BJ (cell line): ENCODE measurements around the gene IL3. TPM values are rescaled to one million over a fixed set of nuclear protein-coding genes. Genes with fewer than 3 reads are reported as not detected.

Source experiments
- CTCF ChIA-PET: fragments of 350-600 bp; formaldehyde crosslinking; extraction: SDS; loops from one replicate; lab custom pipeline; 2021; ENCODE audit warnings: antibody characterized with exemption, inconsistent platforms; lab: Yijun Ruan, JAX
- POLR2A ChIA-PET: fragments of 300-600 bp; sonication (Branson Sonifier 250); formaldehyde crosslinking; extraction: SDS; loops from one replicate; lab custom pipeline; 2021; ENCODE audit warnings: antibody characterized with exemption; lab: Charles Lee
- DNase-seq: peaks from one replicate; pipeline ENCODE4 v3.0.0-alpha.2; 2011; ENCODE audit warnings: low read depth
- H3K27me3 ChIP-seq: 2 replicates; pipeline ENCODE4 v1.6.0; 2011; ENCODE audit warnings: low read length; ENCODE audit not compliant: control insufficient read depth, insufficient read depth
- H3K36me3 ChIP-seq: 2 replicates; pipeline ENCODE4 v1.5.1; 2011; ENCODE audit warnings: low read length; ENCODE audit not compliant: control insufficient read depth, insufficient read depth
- H3K4me3 ChIP-seq: 2 replicates; pipeline ENCODE4 v1.5.1; 2011; ENCODE audit warnings: low read depth, mild to moderate bottlenecking, control low read depth, low read length
- polyA plus RNA-seq: library from polyadenylated mRNA; depleted of rRNA; stranded (reverse); fragments of >200 nt; gene quantifications from 2 replicates; pipeline ENCODE4 v1.2.3, GENCODE V29; 2011
- TF ChIP-seq, protein P1 (sequence below): IDR thresholded peaks from 2 replicates; pipeline ENCODE4 v1.5.1; 2011; ENCODE audit warnings: low read depth, mild to moderate bottlenecking, control low read depth, inconsistent platforms, low read length, moderate library complexity; ENCODE audit not compliant: insufficient read depth

The IL3 gene
- polyA plus RNA-seq, 1 experiment = not detected

DNA sequence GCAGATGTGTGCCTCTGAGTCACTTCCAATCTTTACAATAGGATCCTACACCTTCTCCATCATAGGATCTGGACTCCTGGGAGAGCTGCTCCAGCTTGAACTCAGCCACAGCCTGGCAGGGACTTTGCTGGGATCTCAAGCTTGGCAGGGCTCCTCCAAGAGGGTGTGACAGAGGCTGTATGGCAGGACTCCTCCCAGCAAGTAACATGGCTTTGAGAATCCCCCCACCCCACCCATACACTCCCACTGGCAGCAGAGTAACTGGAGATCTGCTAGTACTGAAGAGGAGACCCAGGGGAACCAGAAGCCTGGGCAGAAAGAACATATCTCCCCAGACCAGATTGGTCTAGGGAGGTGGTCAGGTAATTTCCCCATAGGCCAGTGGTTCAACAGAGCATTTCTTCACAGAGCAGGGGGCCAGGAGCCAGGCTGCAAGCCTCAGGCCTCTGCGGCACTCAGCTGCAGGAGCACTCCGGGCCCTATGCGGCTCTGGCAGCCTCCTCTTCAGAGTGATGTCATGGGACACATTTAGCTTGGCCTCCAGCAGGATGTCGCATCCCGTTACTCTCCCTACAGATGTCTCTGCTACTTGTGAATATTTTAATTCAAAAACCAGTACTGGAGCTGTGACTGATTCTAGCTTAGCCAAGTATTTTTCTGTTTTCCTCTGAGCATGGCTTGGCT lies 47.3 kb upstream of the IL3 start:
- TF ChIP-seq, protein P1, sequence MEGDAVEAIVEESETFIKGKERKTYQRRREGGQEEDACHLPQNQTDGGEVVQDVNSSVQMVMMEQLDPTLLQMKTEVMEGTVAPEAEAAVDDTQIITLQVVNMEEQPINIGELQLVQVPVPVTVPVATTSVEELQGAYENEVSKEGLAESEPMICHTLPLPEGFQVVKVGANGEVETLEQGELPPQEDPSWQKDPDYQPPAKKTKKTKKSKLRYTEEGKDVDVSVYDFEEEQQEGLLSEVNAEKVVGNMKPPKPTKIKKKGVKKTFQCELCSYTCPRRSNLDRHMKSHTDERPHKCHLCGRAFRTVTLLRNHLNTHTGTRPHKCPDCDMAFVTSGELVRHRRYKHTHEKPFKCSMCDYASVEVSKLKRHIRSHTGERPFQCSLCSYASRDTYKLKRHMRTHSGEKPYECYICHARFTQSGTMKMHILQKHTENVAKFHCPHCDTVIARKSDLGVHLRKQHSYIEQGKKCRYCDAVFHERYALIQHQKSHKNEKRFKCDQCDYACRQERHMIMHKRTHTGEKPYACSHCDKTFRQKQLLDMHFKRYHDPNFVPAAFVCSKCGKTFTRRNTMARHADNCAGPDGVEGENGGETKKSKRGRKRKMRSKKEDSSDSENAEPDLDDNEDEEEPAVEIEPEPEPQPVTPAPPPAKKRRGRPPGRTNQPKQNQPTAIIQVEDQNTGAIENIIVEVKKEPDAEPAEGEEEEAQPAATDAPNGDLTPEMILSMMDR = no peak
- ChIA-PET POLR2A (no interaction called here), CTCF (interaction anchor here (0.9 to 9.0 kb wide), 2 partner anchors 203 to 423 kb away, joined by 3 to 199 read pairs; no protein-coding TSS in a partner anchor)
- Histone ChIP-seq H3K27me3 (peaks cover 33% of the 10 kb centered on the region), H3K4me3 (no peak overlapping the region), H3K36me3 (no peaks in the 10 kb centered on the region)
- no peak for DNase-seq

DNA sequence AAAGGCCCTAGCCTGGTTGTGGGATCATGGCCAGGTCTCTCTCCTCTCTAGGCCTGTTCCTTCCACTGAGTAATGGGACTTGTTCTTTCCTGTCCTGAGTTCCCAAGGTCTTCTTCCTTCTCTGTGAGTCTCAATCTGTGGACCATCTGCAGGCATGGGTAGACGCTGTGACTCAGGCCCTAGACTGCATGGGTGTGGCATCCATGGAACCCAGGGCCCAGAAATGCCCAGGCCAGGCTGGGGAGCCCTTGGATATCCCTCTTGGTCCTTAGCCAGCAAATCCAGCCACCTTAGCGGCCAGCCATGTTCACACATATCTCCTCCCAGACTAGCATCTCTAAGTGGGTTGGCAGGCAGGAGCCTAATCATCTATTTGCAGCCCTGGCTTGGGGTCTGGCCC lies 46.7 kb upstream of the IL3 start:
- Histone ChIP-seq H3K27me3 (peaks cover 30% of the 10 kb centered on the region), H3K4me3 (no peak overlapping the region), H3K36me3 (no peaks in the 10 kb centered on the region)
- ChIA-PET POLR2A (no interaction called here), CTCF (no interaction called here)
- TF ChIP-seq, protein P1 = no peak
- no peak for DNase-seq

DNA sequence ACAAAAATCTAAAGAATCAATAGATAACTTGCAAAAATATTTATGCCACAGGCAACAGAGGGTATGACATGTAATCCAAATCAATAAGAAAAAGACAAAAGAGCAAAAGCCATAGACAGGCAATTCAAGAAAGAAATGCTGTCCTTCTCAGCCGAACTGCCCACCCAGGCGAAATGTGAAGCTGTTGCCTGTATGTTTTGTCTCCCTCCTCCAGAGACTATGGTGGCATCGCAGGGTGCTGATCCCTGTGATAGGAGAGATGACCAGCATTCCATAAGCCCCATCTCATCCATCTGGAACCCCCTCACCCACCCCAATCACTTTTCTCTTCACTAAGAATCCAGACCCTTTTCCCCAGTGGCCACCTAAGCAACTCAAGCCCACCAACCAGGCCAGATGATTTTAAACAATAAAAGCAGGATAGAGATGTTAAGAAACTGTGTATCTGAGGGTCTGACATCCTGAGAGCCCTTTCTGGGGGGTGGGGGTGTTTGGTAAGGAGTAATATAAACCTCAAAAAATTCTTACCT lies 43.7 kb upstream of the IL3 start:
- no peak overlapping the region for H3K4me3 ChIP-seq
- no peak for DNase-seq
- TF ChIP-seq, protein P1 = no peak
- POLR2A ChIA-PET = no interaction called here
- CTCF ChIA-PET = no interaction called here
- H3K36me3 ChIP-seq = no peaks in the 10 kb centered on the region
- H3K27me3 ChIP-seq = peaks cover 18% of the 10 kb centered on the region

DNA sequence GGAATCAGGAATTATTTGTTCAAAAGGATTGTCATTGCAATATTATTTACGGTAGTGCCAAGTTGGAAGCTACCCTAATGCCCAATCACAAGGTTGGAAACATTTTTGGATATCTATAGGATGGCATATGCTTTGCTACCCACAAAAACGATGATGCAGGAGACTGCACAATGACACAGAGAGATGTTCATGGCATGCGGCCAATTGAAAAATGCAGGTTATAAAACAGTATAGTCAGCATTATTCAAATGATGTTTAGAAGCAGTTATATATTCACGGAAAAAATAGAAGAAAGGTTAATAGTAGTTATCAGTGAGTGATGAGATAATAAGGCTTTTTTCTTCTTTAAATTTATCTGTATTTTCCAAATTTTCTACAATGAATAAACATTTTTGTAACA lies 43.1 kb upstream of the IL3 start:
- H3K36me3 ChIP-seq = no peaks in the 10 kb centered on the region
- ChIA-PET POLR2A (no interaction called here), CTCF (no interaction called here)
- TF ChIP-seq, protein P1 = no peak
- no peak for DNase-seq
- peaks cover 13% of the 10 kb centered on the region for H3K27me3 ChIP-seq
- no peak overlapping the region for H3K4me3 ChIP-seq

DNA sequence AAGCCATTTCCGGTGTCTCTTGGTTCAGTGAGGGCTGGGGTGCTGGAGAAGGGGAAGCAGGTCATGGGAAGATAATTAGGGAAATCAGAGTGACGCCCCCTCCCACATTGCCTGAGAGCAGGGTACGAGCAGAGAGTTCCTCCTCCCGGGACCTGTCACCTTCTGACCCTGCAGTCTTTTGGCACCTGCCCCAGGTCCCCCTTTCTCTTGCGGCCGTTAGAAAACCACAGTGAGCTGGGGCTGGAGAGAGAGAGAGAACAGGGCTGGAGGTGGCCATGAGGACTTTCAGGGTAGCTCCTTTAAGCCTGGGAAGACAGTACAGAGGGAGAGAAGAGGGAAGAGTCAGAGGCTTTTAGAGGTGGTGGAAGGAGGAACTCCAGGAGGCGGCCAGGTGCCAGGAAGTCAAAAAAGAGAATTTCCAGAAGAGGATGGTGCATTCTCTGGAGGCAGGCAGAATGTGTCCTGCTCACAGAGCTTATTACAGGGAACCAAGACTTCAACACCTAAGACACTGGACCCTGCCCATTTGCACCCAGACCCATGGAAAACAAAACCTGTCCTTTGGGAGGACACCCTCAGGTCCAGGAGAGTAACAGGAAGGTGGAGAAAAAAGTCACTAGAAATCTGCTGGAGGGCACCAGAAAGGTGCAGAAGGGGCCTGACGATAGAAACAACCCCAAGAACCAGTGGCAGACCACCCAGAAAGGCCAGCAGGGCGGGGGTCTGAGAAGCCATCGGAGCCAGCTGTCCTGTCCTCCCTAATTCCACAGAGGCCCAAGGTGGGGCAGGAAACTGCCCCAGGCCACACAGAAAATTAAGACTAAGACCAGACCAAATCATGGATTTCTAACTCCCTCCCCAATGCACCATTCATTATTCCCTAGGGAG lies 42.5 kb upstream of the IL3 start:
- ChIA-PET CTCF (no interaction called here), POLR2A (no interaction called here)
- Histone ChIP-seq H3K36me3 (no peaks in the 10 kb centered on the region), H3K4me3 (no peak overlapping the region), H3K27me3 (peaks cover 12% of the 10 kb centered on the region)
- DNase-seq = no peak
- TF ChIP-seq, protein P1 = no peak
